ENCODE measurements around the gene ARVCF. TPM values are rescaled to one million over a fixed set of nuclear protein-coding genes. Genes with fewer than 3 reads are reported as not detected.

ARVCF gene
- total and polyA plus RNA-seq, 2 of the 8 experiments (the other 6 are each of a cell fraction or from before 2014, with no cell fraction given): 31.0 to 43.2 TPM

DNA sequence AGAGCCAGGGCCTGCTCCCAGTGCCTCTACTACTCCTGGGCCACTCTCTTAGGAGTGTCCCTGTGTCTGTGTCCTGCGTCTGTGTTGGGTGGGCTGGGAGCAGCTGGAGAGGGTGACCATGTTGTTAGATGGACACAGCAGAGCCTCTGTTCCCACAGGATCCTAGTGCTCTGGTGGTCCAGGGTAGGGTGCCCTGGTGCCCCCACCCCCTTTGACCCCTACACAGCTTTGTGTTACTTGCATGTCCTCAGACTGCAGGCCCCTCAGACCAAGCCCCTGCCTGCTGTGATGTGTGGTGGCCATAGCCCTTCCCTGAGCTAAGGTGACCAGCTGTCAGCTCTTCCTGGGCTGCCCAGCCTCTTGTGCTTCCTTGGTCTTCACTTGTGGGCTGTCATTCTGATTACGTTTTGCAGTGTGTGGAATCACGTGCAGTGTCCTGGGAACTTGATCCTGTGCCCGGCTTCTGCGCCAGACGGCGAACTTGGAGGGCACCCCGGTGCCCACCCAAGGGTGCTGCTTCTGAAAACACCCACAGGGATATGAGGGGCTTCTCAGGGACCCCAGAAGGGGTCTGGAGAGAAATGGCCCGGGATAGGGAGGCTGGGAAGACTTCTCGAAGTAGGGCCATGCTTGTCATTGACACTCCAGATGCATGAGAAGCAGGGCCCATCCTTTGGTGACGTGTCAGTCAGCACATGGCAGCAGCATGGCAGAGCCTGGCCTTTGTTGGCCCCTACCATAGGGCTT is 5.8 kb upstream of the ARVCF start:
- Histone ChIP-seq H3K9ac (replicated peaks in 1 of 4; ENCODE audit: extremely low read depth in 1 of 4, low read depth in 3 of 4, low read length in 3 of 4) (no peak overlapping the region), H3K56ac (replicated peaks; ENCODE audit: insufficient read length, low read depth, low read length) (no peak overlapping the region), H3K36me3 (ENCODE audit: control insufficient read depth in 2 of 4, insufficient read depth in 4 of 4, low read length in 3 of 4) (no peaks in the 10 kb centered on the region), H3K27ac (ENCODE audit: low read depth, low read length) (no peak overlapping the region), H2AFZ (ENCODE audit: low read length) (no peak overlapping the region), H4K20me1 (replicated peaks in 1 of 2; ENCODE audit: control insufficient read depth in 1 of 2, insufficient read depth in 2 of 2, low read length in 2 of 2) (peaks cover 7 to 26% of the 10 kb centered on the region in 2 experiments), H3K4me3 (ENCODE audit: extremely low read depth in 1 of 4, insufficient read depth in 2 of 4, low read depth in 3 of 4, low read length in 4 of 4) (no peak overlapping the region), H3K23ac (ENCODE audit: insufficient read length) (no peak overlapping the region), H2AK5ac (ENCODE audit: low read depth, low read length) (no peak overlapping the region), H3K79me2 (ENCODE audit: control insufficient read depth in 1 of 2, insufficient read depth in 2 of 2, low read length in 2 of 2) (no peaks in the 10 kb centered on the region), H4K91ac (replicated peaks; ENCODE audit: insufficient read length, low read length) (no peak overlapping the region), H4K8ac (ENCODE audit: extremely low read depth, insufficient read depth, low read length) (no peak overlapping the region), H2BK20ac (ENCODE audit: low read length) (no peak overlapping the region), H3K79me1 (ENCODE audit: low read depth, low read length) (peaks cover 4% of the 10 kb centered on the region; the same call in 1 of the 2 replicates), H3K27me3 (replicated peaks in 1 of 4; ENCODE audit: control insufficient read depth in 3 of 4, extremely low read depth in 1 of 4, insufficient read depth in 3 of 4, low read length in 3 of 4) (peaks cover 17 to 27% (median 23%) of the 10 kb centered on the region in 4 experiments), H2BK12ac (ENCODE audit: low read depth, low read length) (no peak overlapping the region), H2BK120ac (replicated peaks; ENCODE audit: low read depth, low read length) (no peak overlapping the region), H3K4me2 (ENCODE audit: insufficient read depth in 1 of 2, low read depth in 2 of 2, low read length in 2 of 2) (peak overlapping the region in 1 of 2 experiments; percentile 76; a peak in 1 of 4 replicates), H4K5ac (ENCODE audit: insufficient read length, low read depth, low read length) (no peak overlapping the region), H2BK15ac (ENCODE audit: low read length) (no peak overlapping the region), H3K23me2 (ENCODE audit: low read depth, low read length) (peaks cover 8% of the 10 kb centered on the region), H3K14ac (ENCODE audit: insufficient read length) (no peak overlapping the region), H2BK5ac (ENCODE audit: low read depth, low read length) (no peak overlapping the region), H3K4ac (replicated peaks; ENCODE audit: insufficient read length, low read depth, low read length) (no peak overlapping the region), H3K9me3 (ENCODE audit: insufficient read depth in 2 of 2, low read depth in 1 of 2, low read length in 1 of 2) (no peaks in the 10 kb centered on the region), H3K4me1 (replicated peaks in 1 of 4; ENCODE audit: control insufficient read depth in 3 of 4, insufficient read depth in 4 of 4, low read length in 3 of 4) (peaks cover 0 to 15% (median 8%) of the 10 kb centered on the region in 4 experiments; a peak in 6 of 7 replicates), H3K18ac (ENCODE audit: extremely low read depth, low read length) (no peak overlapping the region)
- ChIA-PET CTCF (ENCODE audit: partially characterized antibody) (interaction anchor here (1.0 to 8.6 kb wide), 5 partner anchors 9 to 69 kb away, joined by 4 to 54 read pairs (median 5); no protein-coding TSS in a partner anchor), POLR2A (ENCODE audit: partially characterized antibody) (interaction anchor here (0.6 to 1.6 kb wide), 5 partner anchors 9 to 106 kb away, joined by 3 read pairs; no protein-coding TSS in a partner anchor)
- FAIRE-seq (no peak), DNase-seq (ENCODE audit: low read depth in 1 of 2, low spot score in 2 of 2) (no peak)
- WGBS, 2 experiments (ENCODE audit: extremely low coverage in 1 of 2, insufficient coverage in 1 of 2, insufficient read length in 1 of 2, insufficient replicate concordance in 2 of 2, low coverage in 1 of 2, low lambda C conversion rate in 2 of 2, missing lambda C conversion rate in 1 of 2): 92% methylated on average over 11 of the region's 11 CpGs; no CpG with 5 or more reads in 1 of the 2 experiments
- no peak for TF ChIP-seq ASH2L (IDR thresholded peaks at IDR 0.05; ENCODE audit: low read length)
- no peak for TF ChIP-seq YY1 (IDR thresholded peaks at IDR 0.05; ENCODE audit: low read depth, low read length)
- TF ChIP-seq RXRA (IDR thresholded peaks at IDR 0.05; ENCODE audit: insufficient read depth, low read depth, low read length): no peak
- TF ChIP-seq POU5F1 (IDR thresholded peaks at IDR 0.05; ENCODE audit: low read depth, low read length): no peak
- no peak for TF ChIP-seq SIN3A (conservative IDR thresholded peaks at IDR 0.05 in 1 of 2, IDR thresholded peaks at IDR 0.05 in 1 of 2; ENCODE audit: low read depth in 1 of 2, low read length in 2 of 2)
- no peak for TF ChIP-seq CTBP2 (IDR thresholded peaks at IDR 0.05; ENCODE audit: borderline replicate concordance, insufficient read depth, insufficient read length, low read length)
- no peak for TF ChIP-seq MAFK (IDR thresholded peaks at IDR 0.05; ENCODE audit: low read depth, low read length)
